ENCODE results near the gene IMPA2.
"Not testable (repeated sequence)": the region's sequence is repeated elsewhere in the genome, so short reads cannot be mapped to it uniquely, and the experiment has no call there.

Gene IMPA2

GRCh38 chr18:11981192-11981542 lies at the start of gene IMPA2:
IMPA2 (plus strand) TSS chr18:11981507; CDS start chr18:11981670, 163 bp downstream.
- Histone ChIP-seq H3K27ac (ENCODE audit: low read length) (peak within 1 kb of the TSS; percentile 92), H3K9ac (ENCODE audit: low read length in 2 of 2) (peak within 1 kb of the TSS; percentile 75 to 87), H3K27me3 (ENCODE audit: control insufficient read depth in 1 of 2, insufficient read depth in 2 of 2, low read length in 2 of 2) (no peaks in the 10 kb centered on the region), H3K9me3 (ENCODE audit: control insufficient read depth in 2 of 2, low read length in 2 of 2) (no peaks in the 10 kb centered on the region), H3K36me3 (ENCODE audit: control insufficient read depth in 2 of 2, insufficient read depth in 2 of 2, low read length in 2 of 2) (no peaks in the 10 kb centered on the region), H3K4me3 (ENCODE audit: low read length in 2 of 2) (peak within 1 kb of the TSS; percentile 59 to 79), H3K4me1 (ENCODE audit: control insufficient read depth, insufficient read depth, low read length) (peaks cover 12% of the 10 kb centered on the region)

GRCh38 chr18:11932393-11932792 lies 48.9 kb upstream of the IMPA2 start:
- no peak overlapping the region for H3K9ac ChIP-seq (ENCODE audit: low read length in 2 of 2)
- no peaks in the 10 kb centered on the region for H3K9me3 ChIP-seq (ENCODE audit: control insufficient read depth in 2 of 2, low read length in 2 of 2)
- no peak overlapping the region for H3K4me3 ChIP-seq (ENCODE audit: low read length in 2 of 2)
- H3K27me3 ChIP-seq (ENCODE audit: control insufficient read depth in 1 of 2, insufficient read depth in 2 of 2, low read length in 2 of 2), result no peaks in the 10 kb centered on the region
- H3K36me3 ChIP-seq (ENCODE audit: control insufficient read depth in 2 of 2, insufficient read depth in 2 of 2, low read length in 2 of 2), result no peaks in the 10 kb centered on the region
- no peaks in the 10 kb centered on the region for H3K4me1 ChIP-seq (ENCODE audit: control insufficient read depth, insufficient read depth, low read length)
- H3K27ac ChIP-seq (ENCODE audit: low read length), result no peak overlapping the region

- no peaks in the 10 kb centered on the region for H3K36me3 ChIP-seq (ENCODE audit: control insufficient read depth in 2 of 2, insufficient read depth in 2 of 2, low read length in 2 of 2)
- H3K9me3 ChIP-seq (ENCODE audit: control insufficient read depth in 2 of 2, low read length in 2 of 2), result no peaks in the 10 kb centered on the region
- H3K4me3 ChIP-seq (ENCODE audit: low read length in 2 of 2), result no peak overlapping the region
- H3K27me3 ChIP-seq (ENCODE audit: control insufficient read depth in 1 of 2, insufficient read depth in 2 of 2, low read length in 2 of 2), result no peaks in the 10 kb centered on the region
- no peaks in the 10 kb centered on the region for H3K4me1 ChIP-seq (ENCODE audit: control insufficient read depth, insufficient read depth, low read length)
- H3K27ac ChIP-seq (ENCODE audit: low read length), result no peak overlapping the region
- H3K9ac ChIP-seq (ENCODE audit: low read length in 2 of 2), result no peak overlapping the region
Observed at GRCh38 chr18:11937874-11938478, 43.3 kb upstream of the IMPA2 start.

- no peaks in the 10 kb centered on the region for H3K9me3 ChIP-seq (ENCODE audit: control insufficient read depth in 2 of 2, low read length in 2 of 2)
- H3K27ac ChIP-seq (ENCODE audit: low read length), result no peak overlapping the region
- no peak overlapping the region for H3K9ac ChIP-seq (ENCODE audit: low read length in 2 of 2)
- H3K27me3 ChIP-seq (ENCODE audit: control insufficient read depth in 1 of 2, insufficient read depth in 2 of 2, low read length in 2 of 2), result no peaks in the 10 kb centered on the region
- H3K36me3 ChIP-seq (ENCODE audit: control insufficient read depth in 2 of 2, insufficient read depth in 2 of 2, low read length in 2 of 2), result no peaks in the 10 kb centered on the region
- no peak overlapping the region for H3K4me3 ChIP-seq (ENCODE audit: low read length in 2 of 2)
- no peaks in the 10 kb centered on the region for H3K4me1 ChIP-seq (ENCODE audit: control insufficient read depth, insufficient read depth, low read length)
Observed at GRCh38 chr18:11940956-11941355, 40.4 kb upstream of the IMPA2 start.

- H3K4me3 ChIP-seq (ENCODE audit: low read length in 2 of 2), result no peak overlapping the region
- H3K9ac ChIP-seq (ENCODE audit: low read length in 2 of 2), result no peak overlapping the region
- no peaks in the 10 kb centered on the region for H3K36me3 ChIP-seq (ENCODE audit: control insufficient read depth in 2 of 2, insufficient read depth in 2 of 2, low read length in 2 of 2)
- H3K27ac ChIP-seq (ENCODE audit: low read length), result no peak overlapping the region
- H3K27me3 ChIP-seq (ENCODE audit: control insufficient read depth in 1 of 2, insufficient read depth in 2 of 2, low read length in 2 of 2), result no peaks in the 10 kb centered on the region
- no peaks in the 10 kb centered on the region for H3K9me3 ChIP-seq (ENCODE audit: control insufficient read depth in 2 of 2, low read length in 2 of 2)
- peaks cover 15% of the 10 kb centered on the region for H3K4me1 ChIP-seq (ENCODE audit: control insufficient read depth, insufficient read depth, low read length)
Observed at GRCh38 chr18:11943551-11943950, 37.8 kb upstream of the IMPA2 start.

- Histone ChIP-seq H3K4me1 (ENCODE audit: control insufficient read depth, insufficient read depth, low read length) (peaks cover 19% of the 10 kb centered on the region), H3K9ac (ENCODE audit: low read length in 2 of 2) (no peak overlapping the region), H3K27me3 (ENCODE audit: control insufficient read depth in 1 of 2, insufficient read depth in 2 of 2, low read length in 2 of 2) (no peaks in the 10 kb centered on the region), H3K9me3 (ENCODE audit: control insufficient read depth in 2 of 2, low read length in 2 of 2) (no peaks in the 10 kb centered on the region), H3K27ac (ENCODE audit: low read length) (no peak overlapping the region), H3K36me3 (ENCODE audit: control insufficient read depth in 2 of 2, insufficient read depth in 2 of 2, low read length in 2 of 2) (no peaks in the 10 kb centered on the region), H3K4me3 (ENCODE audit: low read length in 2 of 2) (no peak overlapping the region)
Observed at GRCh38 chr18:11944252-11944651, 37.1 kb upstream of the IMPA2 start.

GRCh38 chr18:11944786-11945185 lies 36.5 kb upstream of the IMPA2 start:
- no peak overlapping the region for H3K27ac ChIP-seq (ENCODE audit: low read length)
- no peaks in the 10 kb centered on the region for H3K9me3 ChIP-seq (ENCODE audit: control insufficient read depth in 2 of 2, low read length in 2 of 2)
- H3K4me3 ChIP-seq (ENCODE audit: low read length in 2 of 2), result no peak overlapping the region
- H3K27me3 ChIP-seq (ENCODE audit: control insufficient read depth in 1 of 2, insufficient read depth in 2 of 2, low read length in 2 of 2), result no peaks in the 10 kb centered on the region
- no peak overlapping the region for H3K9ac ChIP-seq (ENCODE audit: low read length in 2 of 2)
- H3K4me1 ChIP-seq (ENCODE audit: control insufficient read depth, insufficient read depth, low read length), result peaks cover 19% of the 10 kb centered on the region
- H3K36me3 ChIP-seq (ENCODE audit: control insufficient read depth in 2 of 2, insufficient read depth in 2 of 2, low read length in 2 of 2), result no peaks in the 10 kb centered on the region

- H3K9me3 ChIP-seq (ENCODE audit: control insufficient read depth in 2 of 2, low read length in 2 of 2); H3K27me3 ChIP-seq (ENCODE audit: control insufficient read depth in 1 of 2, insufficient read depth in 2 of 2, low read length in 2 of 2); H3K36me3 ChIP-seq (ENCODE audit: control insufficient read depth in 2 of 2, insufficient read depth in 2 of 2, low read length in 2 of 2): not testable (repeated sequence)
- Histone ChIP-seq H3K9ac (ENCODE audit: low read length in 2 of 2) (peak overlapping the region in 1 of 2 donors; percentile 92), H3K4me3 (ENCODE audit: low read length in 2 of 2) (peak overlapping the region in 1 of 2 donors; percentile 73), H3K4me1 (ENCODE audit: control insufficient read depth, insufficient read depth, low read length) (peaks cover 19% of the 10 kb centered on the region), H3K27ac (ENCODE audit: low read length) (peak overlapping the region; percentile 96)
Observed at GRCh38 chr18:11945834-11946659, 35.3 kb upstream of the IMPA2 start.

GRCh38 chr18:11946756-11947155 lies 34.6 kb upstream of the IMPA2 start:
- Histone ChIP-seq H3K4me1 (ENCODE audit: control insufficient read depth, insufficient read depth, low read length) (peaks cover 19% of the 10 kb centered on the region), H3K27ac (ENCODE audit: low read length) (peak overlapping the region; percentile 96), H3K36me3 (ENCODE audit: control insufficient read depth in 2 of 2, insufficient read depth in 2 of 2, low read length in 2 of 2) (no peaks in the 10 kb centered on the region), H3K27me3 (ENCODE audit: control insufficient read depth in 1 of 2, insufficient read depth in 2 of 2, low read length in 2 of 2) (no peaks in the 10 kb centered on the region), H3K4me3 (ENCODE audit: low read length in 2 of 2) (peak overlapping the region; percentile 73 to 77), H3K9me3 (ENCODE audit: control insufficient read depth in 2 of 2, low read length in 2 of 2) (no peaks in the 10 kb centered on the region), H3K9ac (ENCODE audit: low read length in 2 of 2) (peak overlapping the region; percentile 89 to 92)

- Histone ChIP-seq H3K4me1 (ENCODE audit: control insufficient read depth, insufficient read depth, low read length) (peaks cover 19% of the 10 kb centered on the region), H3K36me3 (ENCODE audit: control insufficient read depth in 2 of 2, insufficient read depth in 2 of 2, low read length in 2 of 2) (no peaks in the 10 kb centered on the region), H3K9ac (ENCODE audit: low read length in 2 of 2) (peak overlapping the region; percentile 89 to 92), H3K27me3 (ENCODE audit: control insufficient read depth in 1 of 2, insufficient read depth in 2 of 2, low read length in 2 of 2) (no peaks in the 10 kb centered on the region), H3K27ac (ENCODE audit: low read length) (peak overlapping the region; percentile 96), H3K4me3 (ENCODE audit: low read length in 2 of 2) (peak overlapping the region; percentile 73 to 77), H3K9me3 (ENCODE audit: control insufficient read depth in 2 of 2, low read length in 2 of 2) (no peaks in the 10 kb centered on the region)
Observed at GRCh38 chr18:11947214-11948191, 33.8 kb upstream of the IMPA2 start.

Measured in stomach smooth muscle (tissue), 2 donors.